ENCODE results near the gene CHST9. TPM values are rescaled to one million over a fixed set of nuclear protein-coding genes. Genes with fewer than 3 reads are reported as not detected.
A peak's percentile ranks its signal among the peaks of the same experiment; 100 is the strongest.

The CHST9 gene
- total and polyA plus RNA-seq, 12 donors: 0.22 to 11.8 (median 4.0) TPM

DNA sequence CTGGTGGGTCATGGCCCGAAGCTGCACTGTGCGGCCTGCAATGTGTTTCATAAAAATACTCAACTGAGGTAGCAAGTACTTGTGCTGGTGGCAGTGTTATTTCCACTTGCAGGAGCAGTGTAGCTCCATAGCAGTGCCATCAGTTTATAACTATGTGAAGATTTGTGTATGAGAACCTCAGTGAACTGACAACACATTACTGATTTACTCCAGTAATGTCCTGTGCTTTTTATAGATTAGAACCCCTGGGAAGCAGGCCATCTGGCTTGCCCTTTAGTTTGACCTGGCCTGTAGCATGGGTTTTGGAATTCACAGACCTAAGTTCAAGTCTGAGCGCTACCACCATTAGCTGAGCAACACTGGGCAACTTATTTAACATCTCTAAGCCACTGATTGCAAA lies 219.9 kb downstream of the CHST9 start:
- Histone ChIP-seq H3K27me3 (no peaks in the 10 kb centered on the region), H3K36me3 (no peaks in the 10 kb centered on the region), H3K4me3 (no peak overlapping the region), H3K4me1 (peaks cover 0 to 11% (median 0%) of the 10 kb centered on the region in 9 donors), H3K27ac (no peak overlapping the region), H3K9me3 (no peaks in the 10 kb centered on the region)
- TF ChIP-seq, protein P1, sequence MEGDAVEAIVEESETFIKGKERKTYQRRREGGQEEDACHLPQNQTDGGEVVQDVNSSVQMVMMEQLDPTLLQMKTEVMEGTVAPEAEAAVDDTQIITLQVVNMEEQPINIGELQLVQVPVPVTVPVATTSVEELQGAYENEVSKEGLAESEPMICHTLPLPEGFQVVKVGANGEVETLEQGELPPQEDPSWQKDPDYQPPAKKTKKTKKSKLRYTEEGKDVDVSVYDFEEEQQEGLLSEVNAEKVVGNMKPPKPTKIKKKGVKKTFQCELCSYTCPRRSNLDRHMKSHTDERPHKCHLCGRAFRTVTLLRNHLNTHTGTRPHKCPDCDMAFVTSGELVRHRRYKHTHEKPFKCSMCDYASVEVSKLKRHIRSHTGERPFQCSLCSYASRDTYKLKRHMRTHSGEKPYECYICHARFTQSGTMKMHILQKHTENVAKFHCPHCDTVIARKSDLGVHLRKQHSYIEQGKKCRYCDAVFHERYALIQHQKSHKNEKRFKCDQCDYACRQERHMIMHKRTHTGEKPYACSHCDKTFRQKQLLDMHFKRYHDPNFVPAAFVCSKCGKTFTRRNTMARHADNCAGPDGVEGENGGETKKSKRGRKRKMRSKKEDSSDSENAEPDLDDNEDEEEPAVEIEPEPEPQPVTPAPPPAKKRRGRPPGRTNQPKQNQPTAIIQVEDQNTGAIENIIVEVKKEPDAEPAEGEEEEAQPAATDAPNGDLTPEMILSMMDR (IDR thresholded peaks at IDR 0.05): no peak
- peak in 4 of 8 donors; percentile 53 to 78 (median 58) for ATAC-seq
- no peak for DNase-seq
- intact Hi-C loops (cut with DNase I): loop anchor here in 3 of 10 donors (10.0 kb wide), 2 partner anchors 150 to 160 kb away; no protein-coding TSS in a partner anchor
- 75 to 79% methylated on average over 3 of the region's 3 CpGs for WGBS, 2 donors

DNA sequence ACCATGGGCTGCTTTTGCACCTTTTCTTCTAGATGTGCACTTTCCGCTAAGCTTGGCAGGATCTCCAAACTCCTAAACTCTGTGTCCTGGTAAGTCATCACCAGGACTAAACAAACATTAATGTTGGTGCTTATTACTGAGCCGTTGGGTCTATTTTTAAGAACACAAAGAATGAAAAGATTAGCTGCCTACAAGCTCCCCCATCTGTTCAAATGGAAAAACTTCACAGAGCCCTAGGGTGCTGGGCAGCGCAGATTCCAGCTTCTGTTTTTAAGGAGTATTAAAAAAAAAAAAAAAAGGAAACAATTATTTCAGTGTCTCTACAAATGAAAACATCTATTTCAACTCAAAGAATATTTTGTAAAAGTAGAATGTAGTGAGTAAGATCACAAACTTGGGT lies 221.8 kb downstream of the CHST9 start:
- DNase-seq (no peak), ATAC-seq (peak in 6 of 8 donors; percentile 42 to 67 (median 58))
- H3K27me3 ChIP-seq: no peaks in the 10 kb centered on the region
- H3K9me3 ChIP-seq: no peaks in the 10 kb centered on the region
- H3K4me3 ChIP-seq: no peak overlapping the region
- no peaks in the 10 kb centered on the region for H3K36me3 ChIP-seq
- WGBS, 2 donors: 50 to 58% methylated on average over 3 of the region's 3 CpGs
- intact Hi-C loops (cut with DNase I): loop anchor here in 9 of 10 donors (2.0 to 10.0 kb wide), 6 partner anchors 144 to 556 kb away; no protein-coding TSS in a partner anchor
- TF ChIP-seq, protein P1 (IDR thresholded peaks at IDR 0.05): peak in 7 of 9 donors; percentile 30 to 57 (median 46)
- H3K4me1 ChIP-seq: peaks cover 0 to 11% (median 0%) of the 10 kb centered on the region in 9 donors
- no peak overlapping the region for H3K27ac ChIP-seq

DNA sequence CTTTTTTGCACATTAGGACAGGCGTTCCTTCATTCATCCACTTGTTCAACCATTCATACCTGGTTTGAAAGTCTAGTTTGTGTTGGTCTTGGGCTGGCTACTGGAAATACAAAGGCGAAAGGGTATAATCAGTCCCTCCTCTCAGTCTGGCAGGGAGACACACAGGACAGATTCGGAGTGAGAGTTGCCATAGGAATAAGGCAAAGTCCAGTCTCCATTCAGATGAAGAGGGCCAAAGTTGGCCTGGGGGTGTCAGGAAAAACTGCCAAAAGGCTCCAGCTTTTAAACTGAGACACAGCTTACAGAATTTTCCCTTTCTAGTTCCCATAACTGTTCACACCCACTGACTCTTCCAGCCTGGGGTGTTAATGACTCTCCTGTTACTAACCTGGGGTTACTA lies 223.3 kb downstream of the CHST9 start:
- no peak for ATAC-seq
- H3K4me1 ChIP-seq: peaks cover 0 to 15% (median 3%) of the 10 kb centered on the region in 9 donors
- TF ChIP-seq, protein P1 (IDR thresholded peaks at IDR 0.05): no peak
- H3K27me3 ChIP-seq: no peaks in the 10 kb centered on the region
- no peaks in the 10 kb centered on the region for H3K9me3 ChIP-seq
- H3K4me3 ChIP-seq: no peak overlapping the region
- DNase-seq: no peak
- WGBS, 2 donors: 93 to 100% methylated on average over 3 of the region's 3 CpGs
- no peak overlapping the region for H3K27ac ChIP-seq
- H3K36me3 ChIP-seq: no peaks in the 10 kb centered on the region
- intact Hi-C loops (cut with DNase I): loop anchor here in 9 of 10 donors (2.0 to 10.0 kb wide), 6 partner anchors 143 to 555 kb away; no protein-coding TSS in a partner anchor

DNA sequence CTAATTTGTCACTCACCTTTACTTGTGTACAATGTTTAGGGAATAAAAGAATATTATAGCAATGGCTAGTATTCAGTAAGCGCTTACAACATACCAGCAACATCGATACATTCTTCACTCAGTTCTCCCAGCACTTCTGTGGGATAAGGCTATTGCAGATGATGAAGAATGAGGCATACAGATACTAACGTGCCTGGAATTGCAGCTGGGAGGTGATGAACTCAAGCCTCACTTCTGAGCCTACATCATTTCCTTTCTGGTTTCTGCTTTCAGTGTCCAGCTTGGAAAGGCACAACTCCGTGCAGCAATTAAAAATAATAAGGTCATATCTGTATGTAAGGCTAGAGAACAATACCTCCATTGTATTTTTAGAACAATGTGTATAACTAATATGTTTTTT lies 224.2 kb downstream of the CHST9 start:
- 51 to 52% methylated on average over 4 of the region's 4 CpGs for WGBS, 2 donors
- ATAC-seq (no peak), DNase-seq (no peak)
- Histone ChIP-seq H3K4me1 (peaks cover 0 to 21% (median 4%) of the 10 kb centered on the region in 9 donors), H3K4me3 (no peak overlapping the region), H3K27ac (no peak overlapping the region), H3K36me3 (no peaks in the 10 kb centered on the region), H3K27me3 (no peaks in the 10 kb centered on the region), H3K9me3 (no peaks in the 10 kb centered on the region)
- intact Hi-C loops (cut with DNase I): loop anchor here in 8 of 10 donors (5.0 to 10.0 kb wide), 5 partner anchors 146 to 554 kb away; no protein-coding TSS in a partner anchor
- TF ChIP-seq, protein P1 (IDR thresholded peaks at IDR 0.05): no peak
